ENCODE results near the gene TSPAN4.
A peak's percentile ranks its signal among the peaks of the same experiment; 100 is the strongest.

The TSPAN4 gene

GRCh38 chr11:808427-809286, 34.0 kb upstream of the TSPAN4 start:
- no peak for DNase-seq

- peak; percentile 97 to 98 for DNase-seq
Observed at GRCh38 chr11:809287-810039, 33.2 kb upstream of the TSPAN4 start, which contains the start of gene RPLP2. Gene RPLP2, plus strand, starts transcription at chr11:809967. Its CDS starts 268 bp downstream, at chr11:810235.

GRCh38 chr11:810040-810567, 32.5 kb upstream of the TSPAN4 start:
- no peak for DNase-seq

GRCh38 chr11:811446-812245, 31.0 kb upstream of the TSPAN4 start:
- DNase-seq = no peak

GRCh38 chr11:812390-812789, 30.3 kb upstream of the TSPAN4 start:
- no peak for DNase-seq

GRCh38 chr11:813072-813455, 29.6 kb upstream of the TSPAN4 start:
- no peak for DNase-seq

GRCh38 chr11:813456-814096, 29.1 kb upstream of the TSPAN4 start:
- DNase-seq = no peak

- no peak for DNase-seq
Observed at GRCh38 chr11:815675-816432, 26.8 kb upstream of the TSPAN4 start.

- no peak for DNase-seq
Observed at GRCh38 chr11:816433-816779, 26.2 kb upstream of the TSPAN4 start.

- no peak for DNase-seq
Observed at GRCh38 chr11:818396-819128, 24.1 kb upstream of the TSPAN4 start, which contains the start of gene PNPLA2. Gene PNPLA2, plus strand, starts transcription at chr11:818914. Its CDS starts 805 bp downstream, at chr11:819719.

GRCh38 chr11:819129-819931, 23.3 kb upstream of the TSPAN4 start:
- peak; percentile 89 to 94 for DNase-seq

GRCh38 chr11:819943-820649, 22.6 kb upstream of the TSPAN4 start:
- DNase-seq = peak; percentile 94 to 95

- no peak for DNase-seq
Observed at GRCh38 chr11:820655-821511, 21.8 kb upstream of the TSPAN4 start.

- DNase-seq = no peak
Observed at GRCh38 chr11:821512-822371, 20.9 kb upstream of the TSPAN4 start.

- no peak for DNase-seq
Observed at GRCh38 chr11:823441-824291, 19.0 kb upstream of the TSPAN4 start.

- DNase-seq = no peak
Observed at GRCh38 chr11:824292-824880, 18.3 kb upstream of the TSPAN4 start.

All from stimulated activated CD4-positive, alpha-beta T cell treated with anti-CD3 and anti-CD28 coated beads, Interleukin-2, amount 100 ng/mL, for 24 hours (primary cell).